Mesenchymal stem cell (in vitro differentiated cells and primary cell): Measurements from ENCODE around the gene CLP1.
"Not testable (repeated sequence)": the region's sequence is repeated elsewhere in the genome, so short reads cannot be mapped to it uniquely, and the experiment has no call there.

Source experiments
- DNase-seq: peaks from one replicate; pipeline ENCODE4 v3.0.0-alpha.2; 2013
- H2AFZ ChIP-seq: one replicate; pipeline ENCODE4 v1.6.1; 2013; ENCODE audit warnings: low read depth, mild to moderate bottlenecking, control low read depth, inconsistent platforms, low read length, moderate library complexity
- H2AK5ac ChIP-seq: 2 replicates; pipeline ENCODE4 v1.6.1; 2013; ENCODE audit warnings: low read length, moderate library complexity, mild to moderate bottlenecking, inconsistent platforms; ENCODE audit not compliant: severe bottlenecking
- H2BK120ac ChIP-seq: one replicate; pipeline ENCODE4 v1.6.1; 2013; ENCODE audit warnings: low read depth, mild to moderate bottlenecking, inconsistent platforms, low read length, moderate library complexity
- H2BK12ac ChIP-seq, 2 experiments: one replicate each; pipeline ENCODE4 v1.6.1; 2013; ENCODE audit warnings: inconsistent platforms in 2 of 2, low read length in 2 of 2, mild to moderate bottlenecking in 2 of 2, moderate library complexity in 2 of 2, control low read depth in 1 of 2
- H2BK15ac ChIP-seq: one replicate; pipeline ENCODE4 v1.6.1; 2013; ENCODE audit warnings: mild to moderate bottlenecking, low read depth, inconsistent platforms; ENCODE audit not compliant: poor library complexity, severe bottlenecking
- H2BK5ac ChIP-seq: 2 replicates; pipeline ENCODE4 v1.6.1; 2013; ENCODE audit warnings: low read depth, mild to moderate bottlenecking, low read length, control low read depth, inconsistent platforms; ENCODE audit not compliant: poor library complexity, severe bottlenecking
- H3K14ac ChIP-seq, 2 experiments: one replicate each; pipeline ENCODE4 v1.6.1; 2013; ENCODE audit warnings: inconsistent platforms in 2 of 2, low read length in 2 of 2, control low read depth in 1 of 2, mild to moderate bottlenecking in 1 of 2, moderate library complexity in 1 of 2
- H3K18ac ChIP-seq, 2 experiments: one replicate each; pipeline ENCODE4 v1.6.1; 2013; ENCODE audit warnings: inconsistent platforms in 2 of 2, low read length in 2 of 2, control low read depth in 1 of 2, low read depth in 1 of 2, mild to moderate bottlenecking in 1 of 2
- H3K23ac ChIP-seq, 2 experiments: one replicate each; pipeline ENCODE4 v1.6.1; 2013; ENCODE audit warnings: inconsistent platforms in 2 of 2, low read length in 2 of 2, mild to moderate bottlenecking in 2 of 2, moderate library complexity in 2 of 2, control low read depth in 1 of 2
- H3K27ac ChIP-seq: 2 replicates; pipeline ENCODE4 v1.5.1; 2013; ENCODE audit warnings: mild to moderate bottlenecking, moderate library complexity, low read length, control low read depth, inconsistent platforms; ENCODE audit not compliant: poor library complexity, severe bottlenecking
- H3K27me3 ChIP-seq, 2 experiments: 2 replicates each; pipeline versions ENCODE4 v1.6.1 to v1.7.0; 2013; ENCODE audit warnings: low read length in 2 of 2, mild to moderate bottlenecking in 2 of 2, moderate library complexity in 2 of 2, control low read depth in 1 of 2, inconsistent platforms in 1 of 2; ENCODE audit not compliant: control insufficient read depth in 1 of 2, insufficient read depth in 1 of 2
- H3K36me3 ChIP-seq, 2 experiments: 2 replicates each; pipeline versions ENCODE4 v1.6.1 to v1.7.0; 2013; ENCODE audit warnings: low read length in 2 of 2, control low read depth in 1 of 2, inconsistent platforms in 1 of 2, low read depth in 1 of 2, mild to moderate bottlenecking in 1 of 2; ENCODE audit not compliant: insufficient read depth in 2 of 2, control insufficient read depth in 1 of 2
- H3K4ac ChIP-seq, 2 experiments: one replicate each; pipeline ENCODE4 v1.6.1; 2013; ENCODE audit warnings: inconsistent platforms in 2 of 2, low read length in 2 of 2, mild to moderate bottlenecking in 2 of 2, moderate library complexity in 2 of 2, control low read depth in 1 of 2, low read depth in 1 of 2
- H3K4me1 ChIP-seq: 2 replicates; pipeline ENCODE4 v1.6.1; 2013; ENCODE audit warnings: low read depth, low read length, control low read depth; ENCODE audit not compliant: control insufficient read depth, insufficient read depth
- H3K4me2 ChIP-seq: 2 replicates; pipeline ENCODE4 v1.6.1; 2013; ENCODE audit warnings: low read length, mild to moderate bottlenecking, inconsistent platforms; ENCODE audit not compliant: poor library complexity, severe bottlenecking
- H3K4me3 ChIP-seq, 2 experiments: 2 replicates each; pipeline versions ENCODE4 v1.5.1 to v1.7.0; 2013; ENCODE audit warnings: low read length in 2 of 2, mild to moderate bottlenecking in 2 of 2, control low read depth in 1 of 2, low read depth in 1 of 2; ENCODE audit not compliant: insufficient read depth in 1 of 2
- H3K79me1 ChIP-seq: replicated peaks from 2 replicates; pipeline ENCODE4 v1.6.1; 2013; ENCODE audit warnings: mild to moderate bottlenecking, control low read depth, low read length, inconsistent platforms; ENCODE audit not compliant: poor library complexity, severe bottlenecking
- H3K9ac ChIP-seq: 2 replicates; pipeline ENCODE4 v1.7.0; 2013; ENCODE audit warnings: mild to moderate bottlenecking, low read length, moderate library complexity
- H3K9me3 ChIP-seq: 2 replicates; pipeline ENCODE4 v1.7.0; 2013; ENCODE audit warnings: mild to moderate bottlenecking, low read length; ENCODE audit not compliant: control insufficient read depth
- H4K8ac ChIP-seq: one replicate; pipeline ENCODE4 v1.6.1; 2013; ENCODE audit warnings: inconsistent platforms, mild to moderate bottlenecking, low read length, moderate library complexity
- H4K91ac ChIP-seq: one replicate; pipeline ENCODE4 v1.6.1; 2013; ENCODE audit warnings: mild to moderate bottlenecking, low read length, inconsistent platforms
- WGBS: methylation state at CpG from one replicate; pipeline ENCODE4 v1.1.7; 2013; ENCODE audit warnings: mixed read lengths; 5-methylcytosine and 5-hydroxymethylcytosine counted together

Gene CLP1

DNA sequence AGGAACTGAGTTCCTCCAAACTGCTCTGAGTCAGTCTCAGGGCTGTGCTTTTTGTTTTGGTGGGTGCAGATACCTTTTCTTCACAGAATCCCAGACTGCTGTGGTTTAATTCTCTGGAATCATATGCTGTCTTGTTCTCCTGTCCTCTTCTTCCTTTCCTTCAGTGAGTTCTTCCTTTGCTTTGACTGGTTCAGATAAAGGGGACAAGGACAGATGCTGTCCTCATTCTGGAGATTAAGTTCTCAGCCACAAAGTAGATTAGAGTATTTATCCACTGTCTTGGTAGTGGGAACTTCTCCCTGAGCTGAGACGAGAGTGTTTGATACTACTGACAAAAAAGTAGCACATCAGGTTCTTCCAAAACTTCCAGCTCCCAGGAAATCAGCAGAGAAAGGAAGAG is 23.6 kb downstream of the CLP1 start:
- Histone ChIP-seq H2BK5ac (no peak overlapping the region), H3K27ac (no peak overlapping the region), H3K4me3 (no peak overlapping the region), H3K18ac (no peak overlapping the region), H2AFZ (no peak overlapping the region), H3K23ac (no peak overlapping the region), H3K9ac (no peak overlapping the region), H3K4ac (no peak overlapping the region), H3K36me3 (peaks cover 32 to 64% of the 10 kb centered on the region in 2 experiments), H4K91ac (no peak overlapping the region), H2AK5ac (no peak overlapping the region), H2BK120ac (no peak overlapping the region), H2BK15ac (no peak overlapping the region), H4K8ac (no peak overlapping the region), H2BK12ac (no peak overlapping the region), H3K27me3 (no peaks in the 10 kb centered on the region), H3K14ac (no peak overlapping the region), H3K9me3 (no peaks in the 10 kb centered on the region), H3K79me1 (peaks cover 25% of the 10 kb centered on the region), H3K4me2 (no peak overlapping the region), H3K4me1 (peaks cover 3% of the 10 kb centered on the region)
- no peak for DNase-seq
- 77% methylated on average over 1 of the region's 1 CpG for WGBS

DNA sequence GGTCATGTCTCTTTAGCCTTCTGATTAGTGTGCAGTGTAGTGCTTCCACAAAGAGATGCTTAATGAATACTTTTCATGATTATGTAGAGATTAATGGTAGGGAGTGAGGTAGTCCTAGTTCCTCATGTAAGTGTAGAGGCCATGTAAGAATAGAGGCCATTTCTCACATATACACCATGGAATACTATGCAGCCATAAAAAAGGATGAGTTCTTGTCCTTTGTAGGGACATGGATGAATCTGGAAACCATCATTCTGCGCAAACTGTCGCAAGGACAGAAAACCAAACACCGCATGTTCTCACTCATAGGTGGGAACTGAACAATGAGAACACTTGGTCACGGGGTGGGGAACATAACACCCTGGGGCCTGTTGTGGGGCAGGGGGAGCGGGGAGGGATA is 32.9 kb downstream of the CLP1 start:
- not testable (repeated sequence) for H2AFZ ChIP-seq, H3K18ac ChIP-seq, DNase-seq, H2BK120ac ChIP-seq, H3K9me3 ChIP-seq, H2BK12ac ChIP-seq, H3K27ac ChIP-seq, H3K9ac ChIP-seq, H3K4ac ChIP-seq, H4K8ac ChIP-seq, H3K4me2 ChIP-seq, H2BK5ac ChIP-seq, H3K4me3 ChIP-seq, H2AK5ac ChIP-seq, H3K14ac ChIP-seq, H4K91ac ChIP-seq, H3K23ac ChIP-seq, H3K4me1 ChIP-seq, H3K27me3 ChIP-seq, H2BK15ac ChIP-seq
- peaks cover 29% of the 10 kb centered on the region for H3K79me1 ChIP-seq
- 96% methylated on average over 4 of the region's 5 CpGs for WGBS
- H3K36me3 ChIP-seq: peaks cover 70 to 81% of the 10 kb centered on the region in 2 experiments

DNA sequence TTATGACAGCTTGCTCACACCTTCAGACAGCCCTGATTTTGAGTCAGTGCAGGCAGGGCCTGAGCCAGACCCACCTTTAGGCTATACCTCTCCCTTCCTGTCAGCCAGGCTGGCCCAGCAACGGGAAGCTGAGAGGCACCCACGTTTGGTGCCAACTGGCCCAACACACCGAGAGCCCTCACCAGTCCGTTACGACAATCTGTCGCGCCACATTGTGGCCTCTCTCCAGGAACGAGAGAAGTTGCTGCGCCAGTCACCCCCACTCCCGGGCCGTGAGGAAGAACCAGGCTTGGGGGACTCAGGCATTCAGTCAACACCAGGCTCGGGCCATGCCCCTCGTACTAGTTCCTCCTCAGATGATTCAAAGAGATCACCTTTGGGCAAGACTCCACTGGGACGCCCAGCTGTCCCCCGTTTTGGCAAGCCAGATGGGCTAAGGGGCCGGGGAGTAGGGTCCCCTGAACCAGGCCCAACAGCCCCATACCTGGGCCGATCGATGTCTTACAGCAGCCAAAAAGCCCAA is 41.3 kb downstream of the CLP1 start:
- H3K4me2 ChIP-seq: no peak overlapping the region
- H2BK15ac ChIP-seq: no peak overlapping the region
- no peak overlapping the region for H4K91ac ChIP-seq
- no peak overlapping the region for H3K9ac ChIP-seq
- WGBS: 97% methylated on average over 18 of the region's 18 CpGs
- H3K23ac ChIP-seq: no peak overlapping the region
- DNase-seq: no peak
- no peak overlapping the region for H3K18ac ChIP-seq
- H2AK5ac ChIP-seq: no peak overlapping the region
- H2BK12ac ChIP-seq: no peak overlapping the region
- H3K27ac ChIP-seq: no peak overlapping the region
- H3K27me3 ChIP-seq: no peaks in the 10 kb centered on the region
- H3K4ac ChIP-seq: no peak overlapping the region
- no peak overlapping the region for H4K8ac ChIP-seq
- H3K14ac ChIP-seq: no peak overlapping the region
- H2AFZ ChIP-seq: no peak overlapping the region
- no peaks in the 10 kb centered on the region for H3K9me3 ChIP-seq
- no peak overlapping the region for H3K4me3 ChIP-seq
- H3K79me1 ChIP-seq: peaks cover 30% of the 10 kb centered on the region
- no peak overlapping the region for H2BK5ac ChIP-seq
- no peaks in the 10 kb centered on the region for H3K4me1 ChIP-seq
- no peak overlapping the region for H2BK120ac ChIP-seq
- peaks cover 70 to 83% of the 10 kb centered on the region in 2 experiments for H3K36me3 ChIP-seq

DNA sequence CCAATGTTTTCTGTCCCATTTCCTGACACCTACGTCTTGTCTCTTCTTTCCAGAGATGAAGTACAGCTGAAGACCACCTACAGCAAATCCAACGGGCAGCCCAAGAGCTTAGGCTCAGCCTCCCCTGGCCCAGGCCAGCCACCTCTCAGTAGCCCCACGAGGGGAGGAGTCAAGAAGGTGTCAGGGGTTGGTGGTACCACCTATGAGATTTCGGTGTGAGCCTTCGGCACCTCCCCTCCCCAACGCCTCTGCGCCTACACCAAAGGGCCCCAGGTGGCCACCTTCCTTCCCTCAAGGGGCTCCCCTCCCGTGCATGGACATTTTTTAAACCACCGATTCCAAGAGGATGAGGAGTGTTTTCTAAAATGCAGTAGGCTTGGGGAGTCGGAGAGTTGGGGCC is 42.3 kb downstream of the CLP1 start:
- Histone ChIP-seq H2BK15ac (no peak overlapping the region), H3K4me3 (no peak overlapping the region), H3K27ac (no peak overlapping the region), H3K14ac (no peak overlapping the region), H3K79me1 (peaks cover 31% of the 10 kb centered on the region), H2BK5ac (no peak overlapping the region), H3K9me3 (no peaks in the 10 kb centered on the region), H2BK12ac (no peak overlapping the region), H4K91ac (no peak overlapping the region), H2AK5ac (no peak overlapping the region), H3K27me3 (no peaks in the 10 kb centered on the region), H3K23ac (no peak overlapping the region), H3K36me3 (peaks cover 66 to 83% of the 10 kb centered on the region in 2 experiments), H3K4me2 (no peak overlapping the region), H2AFZ (no peak overlapping the region), H2BK120ac (no peak overlapping the region), H3K4me1 (no peaks in the 10 kb centered on the region), H3K4ac (no peak overlapping the region), H3K18ac (no peak overlapping the region), H4K8ac (no peak overlapping the region), H3K9ac (no peak overlapping the region)
- DNase-seq: no peak
- 99% methylated on average over 10 of the region's 10 CpGs for WGBS
